Endothelial cell of umbilical vein (primary cell): ENCODE results near the gene SPDYE4.

Source experiments
- POLR2A ChIP-seq: IDR thresholded peaks from 2 replicates; pipeline ENCODE4 v1.6.1; 2012; ENCODE audit warnings: low read depth, mild to moderate bottlenecking, control low read depth, low read length
- TF ChIP-seq, protein P1 (sequence below), 2 donors: IDR thresholded peaks; 1 replicate in 1 of 2; 2 replicates in 1 of 2; pipeline ENCODE4 v1.5.1; 2011; ENCODE audit warnings: low read length in 2 of 2, mild to moderate bottlenecking in 2 of 2, moderate library complexity in 2 of 2, control low read depth in 1 of 2, inconsistent platforms in 1 of 2, low read depth in 1 of 2; ENCODE audit not compliant: insufficient read depth in 1 of 2; ENCODE audit errors: extremely low read depth in 1 of 2

DNA sequence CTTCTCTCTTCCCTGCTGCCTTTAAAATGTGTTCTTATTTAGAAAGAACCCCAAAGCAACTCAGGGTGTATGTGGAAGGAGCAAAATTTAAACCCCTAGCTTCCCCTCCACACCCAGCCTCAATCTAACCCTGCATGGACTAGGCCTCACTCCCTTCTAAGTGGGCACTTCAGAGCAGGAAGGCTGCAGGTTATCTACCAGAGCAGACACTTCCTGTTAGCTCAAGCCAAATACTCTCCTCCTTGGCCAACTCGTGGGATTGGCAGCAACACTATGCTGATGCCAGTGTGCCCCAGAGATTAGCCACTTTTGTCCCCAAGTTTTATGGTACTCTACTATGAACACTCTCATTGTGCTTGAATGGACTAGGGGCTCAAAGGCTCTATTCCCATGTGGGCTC, 49.3 kb downstream of the SPDYE4 start:
- no peak for TF ChIP-seq POLR2A
- TF ChIP-seq, protein P1, sequence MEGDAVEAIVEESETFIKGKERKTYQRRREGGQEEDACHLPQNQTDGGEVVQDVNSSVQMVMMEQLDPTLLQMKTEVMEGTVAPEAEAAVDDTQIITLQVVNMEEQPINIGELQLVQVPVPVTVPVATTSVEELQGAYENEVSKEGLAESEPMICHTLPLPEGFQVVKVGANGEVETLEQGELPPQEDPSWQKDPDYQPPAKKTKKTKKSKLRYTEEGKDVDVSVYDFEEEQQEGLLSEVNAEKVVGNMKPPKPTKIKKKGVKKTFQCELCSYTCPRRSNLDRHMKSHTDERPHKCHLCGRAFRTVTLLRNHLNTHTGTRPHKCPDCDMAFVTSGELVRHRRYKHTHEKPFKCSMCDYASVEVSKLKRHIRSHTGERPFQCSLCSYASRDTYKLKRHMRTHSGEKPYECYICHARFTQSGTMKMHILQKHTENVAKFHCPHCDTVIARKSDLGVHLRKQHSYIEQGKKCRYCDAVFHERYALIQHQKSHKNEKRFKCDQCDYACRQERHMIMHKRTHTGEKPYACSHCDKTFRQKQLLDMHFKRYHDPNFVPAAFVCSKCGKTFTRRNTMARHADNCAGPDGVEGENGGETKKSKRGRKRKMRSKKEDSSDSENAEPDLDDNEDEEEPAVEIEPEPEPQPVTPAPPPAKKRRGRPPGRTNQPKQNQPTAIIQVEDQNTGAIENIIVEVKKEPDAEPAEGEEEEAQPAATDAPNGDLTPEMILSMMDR (IDR thresholded peaks at IDR 0.05; ENCODE audit: extremely low read depth in 1 of 2, insufficient read depth in 1 of 2, low read depth in 1 of 2, low read length in 2 of 2): no peak
